Pancreas (tissue), 10 donors: ENCODE measurements around the gene GUCY2C. TPM values are rescaled to one million over a fixed set of nuclear protein-coding genes. Genes with fewer than 3 reads are reported as not detected.

ENCODE experiments used
- ATAC-seq, 4 donors: fragments of 200-7000 bp; cut with Tn5 transposase; one replicate each; pipeline versions ENCODE4 v1.8.0 to v1.9.1; 2020; ENCODE audit warnings: mild to moderate bottlenecking in 4 of 4, moderate library complexity in 4 of 4
- DNase-seq, 6 donors: peaks; one replicate each; pipeline ENCODE4 v3.0.0-alpha.2; 2020
- FAIRE-seq: peaks from 2 replicates; lab custom pipeline; 2012; peaks lifted over from hg19 to GRCh38; lab: Jason Lieb, UNC
- H3K27ac ChIP-seq, 4 donors: fragments of 200-600 bp; sonication (generic); 1 replicate in 3 of 4; 2 replicates in 1 of 4; pipeline versions ENCODE4 v1.5.0 to v1.8.0; 2020
- H3K27me3 ChIP-seq, 4 donors: fragments of 200-600 bp; one replicate each; pipeline ENCODE4 v1.8.0; 2021
- H3K36me3 ChIP-seq, 3 donors: fragments of 200-600 bp; sonication (generic) in 1 of 3; one replicate each; pipeline versions ENCODE4 v1.5.0 to v1.8.0; 2020 to 2021
- H3K4me1 ChIP-seq, 3 donors: fragments of 200-600 bp; one replicate each; pipeline ENCODE4 v1.8.0; 2021
- H3K4me3 ChIP-seq, 4 donors: fragments of 200-600 bp; sonication (generic) in 2 of 4; one replicate each; pipeline versions ENCODE4 v1.5.0 to v1.8.0; 2020 to 2021
- H3K9me3 ChIP-seq, 4 donors: fragments of 200-600 bp; one replicate each; pipeline ENCODE4 v1.8.0; 2021
- CTCF ChIP-seq, 4 donors: fragments of 200-600 bp; sonication (generic) in 3 of 4; IDR thresholded peaks; one replicate each; pipeline versions ENCODE4 v1.5.0 to v1.8.0; 2021; ENCODE audit warnings: antibody characterized with exemption in 4 of 4
- WGBS, 2 donors: extraction: QIAGEN DNeasy Blood & Tissue Kit; methylation state at CpG; one replicate each; pipeline ENCODE4 v1.1.7; 2013; 5-methylcytosine and 5-hydroxymethylcytosine counted together
- intact Hi-C, 3 donors: fragments of 100-400 bp; cut with DNase I; formaldehyde crosslinking; loops; one replicate each; pipeline versions ENCODE4 v1.11.1 to v1.14.2; 2022
- polyA plus RNA-seq, 2 donors: library from polyadenylated mRNA; stranded (reverse); fragments of 200-250 nt; gene quantifications; one replicate each; pipeline ENCODE4 v1.2.3, GENCODE V29; 2013
- total RNA-seq, 6 donors: library from RNA; stranded (reverse); fragmentation: NEBNext Ultra II Directional in 4 of 6; extraction: Animal tissue kit (Norgen Biotek cat#: 25700) in 4 of 6; gene quantifications; one replicate each; pipeline versions ENCODE4 v1.2.1 to v1.2.4, GENCODE V29; 2021 to 2023
- donor health status: healthy with polysubstance abuse.
- donor health status: DM: no; HTN: no; CAD: no; lungs with moderate emphysema.
- donor health status: DM: no; HTN: no; CAD: no.
- donor health status: control.
- donor health status: control.
- donor health status: Bipolar disorder and iron deficiency.
- donor health status: DM: yes; HTN: yes; CAD: no.
- donor health status: DM: no; HTN: no; CAD: no.
- donor health status: DM: no; HTN: no; CAD: no.
- donor health status: DM: yes; HTN: yes; CAD: no.

Gene GUCY2C
- total and polyA plus RNA-seq, 8 donors = 0.02 to 0.08 TPM; not detected in 6

GRCh38 chr12:14567351-14568162 lies 128.8 kb downstream of the GUCY2C start, which contains the start of gene PLBD1:
Gene PLBD1 (minus strand): TSS chr12:14567883. CDS start chr12:14567696, 187 bp downstream.
- H3K9me3 ChIP-seq = no peaks in the 10 kb centered on the region
- peak; percentile 78 to 92 (median 87) for DNase-seq
- TF ChIP-seq CTCF (IDR thresholded peaks at IDR 0.05) = no peak
- no peaks in the 10 kb centered on the region for H3K27me3 ChIP-seq
- no peaks in the 10 kb centered on the region for H3K36me3 ChIP-seq
- WGBS, 2 donors = 2 to 3% methylated on average over 75 to 76 of the region's 76 CpGs
- peak within 1 kb of the TSS; percentile 90 to 96 (median 93) for H3K27ac ChIP-seq
- H3K4me3 ChIP-seq = peak within 1 kb of the TSS; percentile 53 to 72 (median 61)
- ATAC-seq = peak; percentile 81 to 90 (median 86)
- H3K4me1 ChIP-seq = peaks cover 8 to 40% (median 13%) of the 10 kb centered on the region in 3 donors
- intact Hi-C loops = no loop called here
- FAIRE-seq = no peak

GRCh38 chr12:14564336-14564959 lies 132.0 kb downstream of the GUCY2C start:
- Histone ChIP-seq H3K27me3 (no peaks in the 10 kb centered on the region), H3K27ac (peak overlapping the region in 2 of 4 donors; percentile 13 to 38), H3K36me3 (no peaks in the 10 kb centered on the region), H3K4me3 (no peak overlapping the region), H3K9me3 (no peaks in the 10 kb centered on the region), H3K4me1 (peaks cover 19 to 57% (median 21%) of the 10 kb centered on the region in 3 donors)
- intact Hi-C loops = no loop called here
- no peak for FAIRE-seq
- 57 to 62% methylated on average over 2 of the region's 2 CpGs for WGBS, 2 donors
- no peak for DNase-seq
- ATAC-seq = no peak
- no peak for TF ChIP-seq CTCF (IDR thresholded peaks at IDR 0.05)

GRCh38 chr12:14563046-14563445 lies 133.4 kb downstream of the GUCY2C start:
- Histone ChIP-seq H3K27me3 (no peaks in the 10 kb centered on the region), H3K4me1 (peaks cover 17 to 57% (median 19%) of the 10 kb centered on the region in 3 donors), H3K27ac (peak overlapping the region in 2 of 4 donors; percentile 74 to 75), H3K36me3 (no peaks in the 10 kb centered on the region), H3K4me3 (no peak overlapping the region), H3K9me3 (no peaks in the 10 kb centered on the region)
- FAIRE-seq (peak; percentile 13), DNase-seq (peak in 1 of 6 donors; percentile 15), ATAC-seq (peak in 1 of 4 donors; percentile 6)
- intact Hi-C loops = no loop called here
- 41 to 45% methylated on average over 4 of the region's 4 CpGs for WGBS, 2 donors
- no peak for TF ChIP-seq CTCF (IDR thresholded peaks at IDR 0.05)

Other genes with a start within 250 kb of the GUCY2C start
- 10 to 100 TPM in 5 of 6 donors, 1 to 10 TPM in 1; 8.7 to 35.4 (median 12.5) TPM for gene PLBD1, start 128.7 kb downstream of the GUCY2C start, total RNA-seq
- gene PLBD1, start 128.7 kb downstream of the GUCY2C start, polyA plus RNA-seq = 1 to 10 TPM; 3.2 to 4.1 TPM
- gene WBP11, start 106.9 kb upstream of the GUCY2C start, total RNA-seq = 10 to 100 TPM; 12.5 to 28.5 (median 23.2) TPM
- gene WBP11, start 106.9 kb upstream of the GUCY2C start, polyA plus RNA-seq = 10 to 100 TPM in 1 of 2 donors, 1 to 10 TPM in 1; 7.9 to 14.6 TPM
- gene C12orf60, start 107.1 kb upstream of the GUCY2C start, total RNA-seq = 1 to 10 TPM in 1 of 6 donors, under 1 TPM in 5; 0.28 to 1.0 (median 0.54) TPM
- under 1 TPM; 0.72 to 0.89 TPM for gene C12orf60, start 107.1 kb upstream of the GUCY2C start, polyA plus RNA-seq
- under 1 TPM in 3 of 6 donors, not detected in 3; 0.12 to 0.19 (median 0.15) TPM for gene SMCO3, start 117.6 kb upstream of the GUCY2C start, total RNA-seq
- gene SMCO3, start 117.6 kb upstream of the GUCY2C start, polyA plus RNA-seq = under 1 TPM; 0.21 to 0.30 TPM
- 1 to 10 TPM in 3 of 6 donors, under 1 TPM in 3; 0.25 to 7.2 (median 1.1) TPM for gene ART4, start 146.9 kb upstream of the GUCY2C start, total RNA-seq
- under 1 TPM; 0.38 to 0.63 TPM for gene ART4, start 146.9 kb upstream of the GUCY2C start, polyA plus RNA-seq
- 100 to 1,000 TPM in 2 of 6 donors, 10 to 100 TPM in 4; 30.3 to 179 (median 57.9) TPM for gene MGP, start 189.3 kb upstream of the GUCY2C start, total RNA-seq
- gene MGP, start 189.3 kb upstream of the GUCY2C start, polyA plus RNA-seq = 100 to 1,000 TPM in 1 of 2 donors, 10 to 100 TPM in 1; 75.6 to 112 TPM
- 100 to 1,000 TPM in 4 of 6 donors, 10 to 100 TPM in 2; 87.2 to 267 (median 128) TPM for gene ERP27, start 241.9 kb upstream of the GUCY2C start, total RNA-seq
- 10 to 100 TPM; 41.8 to 61.3 TPM for gene ERP27, start 241.9 kb upstream of the GUCY2C start, polyA plus RNA-seq